GM19025 (cell line): ENCODE data around the gene PRPH.
"Not testable (repeated sequence)": the region's sequence is repeated elsewhere in the genome, so short reads cannot be mapped to it uniquely, and the experiment has no call there.

Source experiments
- ATAC-seq: cut with Tn5 transposase; IDR thresholded peaks from one replicate; pipeline ENCODE4 v1.9.1; 2021; ENCODE audit warnings: mild to moderate bottlenecking, low read depth, moderate library complexity; ENCODE audit not compliant: unreplicated experiment

PRPH gene

DNA sequence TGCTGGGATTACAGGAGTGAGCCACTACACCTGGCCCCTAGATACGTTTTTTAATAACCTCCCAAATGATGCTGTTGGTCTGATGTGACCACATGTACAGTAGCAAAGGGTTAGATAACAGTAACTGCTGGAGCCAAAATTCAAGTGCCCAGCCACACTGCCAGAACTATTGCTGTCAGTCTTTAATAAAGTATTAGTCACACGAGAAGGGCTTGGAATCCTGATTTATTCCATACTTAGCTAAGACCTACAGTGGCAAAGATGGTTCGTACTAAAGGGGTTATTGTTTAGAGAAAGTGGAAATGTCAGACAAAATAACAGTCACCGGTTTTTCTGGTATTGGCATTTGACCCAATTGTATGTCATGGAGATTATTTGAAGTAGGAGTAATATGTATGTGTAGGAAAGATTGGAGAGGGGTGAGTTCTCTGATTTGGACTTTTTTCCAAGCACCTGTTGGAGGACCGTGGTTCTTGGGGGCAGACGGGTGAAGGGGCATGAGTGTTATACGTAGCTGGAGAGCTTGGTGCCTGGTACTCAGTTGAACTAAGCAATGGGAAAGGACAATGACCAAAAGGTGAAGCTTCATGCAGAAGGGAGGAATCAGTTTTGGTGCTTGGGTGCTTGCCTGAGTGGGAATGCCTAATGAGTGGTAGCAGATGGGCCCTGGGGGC lies 20.4 kb upstream of the PRPH start:
- ATAC-seq, result no peak

DNA sequence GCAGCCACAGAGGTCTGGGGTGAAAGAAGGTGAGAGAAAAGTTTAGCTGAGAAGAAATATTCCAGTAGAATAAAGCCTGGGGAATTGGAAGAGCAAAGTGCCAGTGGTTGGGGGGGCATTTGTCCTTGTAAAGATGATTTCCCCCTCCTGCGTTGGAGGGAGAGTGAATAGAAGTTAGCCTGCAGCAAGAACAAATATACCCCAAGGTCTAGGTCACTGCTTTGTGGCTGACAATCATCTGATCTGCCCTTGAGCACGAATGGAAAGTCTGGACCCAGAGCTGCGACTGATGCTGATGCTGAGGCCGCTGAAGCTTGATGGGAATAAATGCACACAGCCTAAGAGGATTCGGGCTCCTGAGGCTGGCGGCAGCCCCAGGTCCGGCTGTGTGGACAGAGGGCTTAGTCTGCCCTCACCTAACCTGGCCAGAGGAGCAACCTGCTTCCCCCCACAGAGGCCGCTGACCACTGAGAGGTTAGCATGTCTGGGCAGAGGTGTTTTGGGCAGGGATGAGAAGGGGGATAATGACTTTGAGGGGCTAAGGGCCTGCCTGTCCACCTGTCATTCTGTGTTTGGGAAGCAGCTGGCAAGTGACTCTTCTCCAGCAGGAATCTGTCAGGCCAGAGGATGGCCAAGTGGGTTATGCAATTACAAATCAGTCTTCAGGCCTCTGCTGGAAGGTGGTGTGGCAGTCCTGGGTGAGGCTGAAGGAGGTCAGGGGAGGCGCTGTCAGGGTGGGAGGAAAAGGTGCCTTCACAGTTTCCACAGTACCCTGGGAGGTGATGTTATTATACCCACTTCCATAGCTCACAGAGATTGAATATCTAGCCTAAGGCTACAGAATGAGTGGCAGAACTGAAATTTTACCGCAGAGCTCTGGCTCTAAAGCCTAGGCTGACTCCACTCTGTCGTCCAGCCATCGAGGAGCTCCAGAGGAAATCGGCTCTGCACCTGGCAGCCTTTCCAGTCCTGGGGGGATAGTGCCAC lies 18.4 kb upstream of the PRPH start:
- ATAC-seq, result no peak

DNA sequence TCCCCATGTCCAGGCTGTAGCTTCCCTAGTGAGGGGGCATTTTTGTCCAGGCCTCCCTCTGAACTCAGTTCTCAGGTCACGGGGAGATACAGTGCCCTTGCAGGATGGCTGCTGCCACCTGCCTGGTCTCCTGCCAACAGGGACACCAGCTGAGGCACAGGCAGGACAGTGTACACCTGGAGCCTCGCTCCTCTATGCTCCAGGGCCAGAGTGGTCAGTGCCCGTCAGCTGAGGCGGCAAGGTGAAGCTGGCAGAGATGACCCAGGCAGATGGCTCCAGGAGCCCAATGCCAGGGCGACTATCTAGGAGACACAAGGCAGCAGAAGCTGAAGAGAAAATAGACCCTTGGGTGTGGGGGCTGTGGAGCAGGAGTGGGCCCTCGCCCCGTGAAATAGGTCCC lies 17.5 kb upstream of the PRPH start:
- ATAC-seq, result no peak

DNA sequence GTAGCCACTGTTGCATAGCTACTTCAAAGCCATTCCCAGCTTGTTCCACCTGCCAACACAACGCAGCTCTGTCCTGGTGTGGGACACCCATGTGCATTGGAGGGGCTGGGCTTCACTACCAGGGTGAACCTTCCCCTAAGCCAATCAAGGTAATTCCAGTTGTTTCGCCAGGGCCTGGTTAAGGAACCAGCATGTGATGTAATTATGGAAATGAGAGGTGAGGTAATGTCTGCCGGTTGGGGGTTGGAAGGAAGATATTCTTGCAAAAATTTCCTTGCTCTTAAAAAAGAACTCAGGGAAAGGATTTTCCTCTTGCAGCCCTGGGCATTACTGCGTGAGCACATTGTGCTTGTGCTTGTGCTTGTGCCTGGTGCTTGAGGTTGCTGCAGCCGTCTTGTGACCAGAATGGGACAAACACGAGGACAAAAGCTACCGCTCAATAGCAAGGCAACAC lies 15.2 kb upstream of the PRPH start:
- no peak for ATAC-seq

DNA sequence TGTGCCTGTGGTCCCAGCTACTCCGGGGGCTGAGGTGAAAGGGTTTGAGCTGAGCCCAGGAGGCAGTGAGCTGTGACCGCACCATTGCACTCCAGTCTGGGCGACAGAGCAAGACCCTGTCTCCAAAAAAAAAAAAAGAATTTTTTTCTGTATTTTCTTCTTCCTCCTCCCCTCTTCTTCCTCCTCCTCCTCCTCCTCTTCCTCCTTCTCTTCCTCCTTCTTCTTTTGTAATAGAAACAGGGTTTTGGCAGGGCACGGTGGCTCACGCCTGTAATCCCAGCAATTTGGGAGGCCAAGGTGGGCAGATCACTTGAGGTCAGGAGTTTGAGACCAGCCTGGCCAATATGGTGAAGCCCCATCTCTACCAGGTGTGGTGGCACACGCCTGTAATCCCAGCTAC lies 14.4 kb upstream of the PRPH start:
- ATAC-seq, result not testable (repeated sequence)

GRCh38 chr12:49282302-49282701 lies 12.6 kb upstream of the PRPH start:
- ATAC-seq, result no peak

DNA sequence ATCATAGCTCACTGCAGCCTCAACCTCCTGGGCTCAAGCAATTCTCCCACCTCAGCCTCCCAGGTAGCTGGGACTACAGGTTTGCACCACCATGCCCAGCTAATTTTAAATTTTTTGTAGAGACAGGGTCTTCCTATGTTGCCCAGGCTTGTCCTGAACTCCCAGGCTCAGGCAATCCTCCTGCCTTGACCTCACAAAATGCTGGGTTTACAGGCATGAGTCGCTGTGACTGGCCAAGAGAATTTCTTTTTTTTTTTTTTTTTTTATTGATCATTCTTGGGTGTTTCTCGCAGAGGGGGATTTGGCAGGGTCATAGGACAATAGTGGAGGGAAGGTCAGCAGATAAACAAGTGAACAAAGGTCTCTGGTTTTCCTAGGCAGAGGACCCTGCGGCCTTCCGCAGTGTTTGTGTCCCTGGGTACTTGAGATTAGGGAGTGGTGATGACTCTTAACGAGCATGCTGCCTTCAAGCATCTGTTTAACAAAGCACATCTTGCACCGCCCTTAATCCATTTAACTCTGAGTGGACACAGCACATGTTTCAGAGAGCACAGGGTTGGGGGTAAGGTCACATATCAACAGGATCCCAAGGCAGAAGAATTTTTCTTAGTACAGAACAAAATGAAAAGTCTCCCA lies 12.1 kb upstream of the PRPH start:
- ATAC-seq, result not testable (repeated sequence)

DNA sequence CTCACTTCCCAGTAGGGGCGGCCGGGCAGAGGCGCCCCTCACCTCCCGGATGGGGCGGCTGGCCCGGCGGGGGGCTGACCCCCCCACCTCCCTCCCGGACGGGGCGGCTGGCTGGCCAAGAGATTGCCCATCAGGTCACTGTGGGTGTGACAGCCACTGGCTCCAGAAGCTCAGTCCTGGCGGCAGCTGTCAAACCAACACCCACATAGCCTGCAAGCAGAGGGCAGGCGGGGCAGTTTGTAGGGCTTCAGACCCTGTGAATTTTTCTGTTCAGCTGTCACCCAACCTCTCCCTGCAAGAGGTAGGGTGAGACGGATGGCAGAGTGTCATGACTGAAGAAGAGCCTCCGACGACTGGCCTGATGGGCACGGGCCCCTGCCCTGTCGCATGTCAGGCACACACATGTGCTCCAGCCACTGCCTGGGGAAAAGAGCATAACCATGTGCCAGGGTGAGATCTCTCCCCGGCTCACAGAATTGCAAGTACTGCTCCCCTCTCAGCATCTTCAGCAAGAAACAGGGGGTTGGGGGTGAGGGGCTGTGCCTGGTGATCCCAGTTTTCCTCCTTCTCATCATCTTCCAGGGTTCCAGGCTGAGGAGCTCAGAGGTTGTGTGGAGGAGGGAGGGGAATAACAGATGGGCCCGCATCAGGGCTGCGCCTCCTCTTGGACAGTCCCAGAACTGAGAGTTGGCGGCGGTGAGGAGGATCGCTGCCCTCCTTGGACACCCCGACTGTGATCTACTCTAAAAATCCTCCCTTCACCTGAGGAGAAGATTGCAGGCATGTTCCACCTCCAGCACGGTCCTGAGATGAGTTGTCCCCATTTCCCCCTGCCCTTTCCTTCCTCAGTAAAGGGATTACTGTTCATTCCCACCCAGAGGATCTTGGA lies 11.2 kb upstream of the PRPH start:
- no peak for ATAC-seq

- no peak for ATAC-seq
Measured at GRCh38 chr12:49284672-49285071, 10.3 kb upstream of the PRPH start.

DNA sequence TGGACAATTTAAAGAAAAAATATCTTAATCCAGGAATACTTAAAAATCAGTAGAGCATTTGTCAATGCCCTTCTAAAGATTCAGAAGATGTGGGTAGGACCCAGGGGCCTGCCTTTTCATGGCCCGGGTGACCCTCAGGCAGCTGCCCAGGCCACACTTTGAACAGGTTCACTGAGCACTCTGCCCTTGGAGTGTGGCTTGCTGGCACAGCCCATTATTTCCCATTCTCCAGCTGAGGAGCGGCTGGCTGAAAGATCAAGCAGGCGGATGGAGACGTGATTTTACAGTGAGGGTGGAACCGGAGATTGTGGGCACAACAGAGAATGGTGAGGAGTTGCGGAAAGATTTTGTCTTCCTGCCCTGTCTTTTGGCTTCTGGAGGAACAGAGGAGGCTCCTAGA lies 7.1 kb upstream of the PRPH start:
- no peak for ATAC-seq

GRCh38 chr12:49288412-49288853 lies 6.5 kb upstream of the PRPH start:
- ATAC-seq, result no peak

DNA sequence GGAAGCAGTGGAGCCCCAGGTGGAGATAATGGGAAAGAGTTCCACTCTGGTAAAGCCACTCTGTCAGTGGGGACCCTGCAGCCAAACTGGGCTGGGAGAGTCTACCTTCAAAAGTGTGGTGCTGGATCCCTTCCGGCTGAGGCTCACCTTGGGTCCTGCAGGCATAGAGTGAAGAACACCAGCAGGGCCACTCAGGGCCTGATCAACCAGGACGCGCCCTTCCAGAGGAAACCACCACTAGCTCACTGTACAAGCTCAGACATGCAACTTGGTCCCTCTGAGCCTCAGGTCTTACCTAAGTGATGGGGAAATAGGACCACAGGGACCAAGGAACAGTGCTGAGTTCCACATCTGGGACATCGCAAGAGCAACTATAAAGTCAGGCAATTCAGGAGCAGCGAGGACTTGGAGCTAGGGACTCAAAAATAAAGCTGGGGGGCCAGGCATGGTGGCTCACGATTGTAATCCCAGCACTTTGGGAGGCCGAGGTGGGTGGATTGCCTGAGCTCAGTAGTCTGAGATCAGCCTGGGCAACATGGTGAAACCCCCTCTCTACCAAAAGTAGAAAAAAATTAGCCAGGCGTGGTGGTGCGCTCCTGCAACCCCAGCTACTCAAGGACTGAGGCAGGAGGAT lies 5.9 kb upstream of the PRPH start:
- ATAC-seq, result no peak

DNA sequence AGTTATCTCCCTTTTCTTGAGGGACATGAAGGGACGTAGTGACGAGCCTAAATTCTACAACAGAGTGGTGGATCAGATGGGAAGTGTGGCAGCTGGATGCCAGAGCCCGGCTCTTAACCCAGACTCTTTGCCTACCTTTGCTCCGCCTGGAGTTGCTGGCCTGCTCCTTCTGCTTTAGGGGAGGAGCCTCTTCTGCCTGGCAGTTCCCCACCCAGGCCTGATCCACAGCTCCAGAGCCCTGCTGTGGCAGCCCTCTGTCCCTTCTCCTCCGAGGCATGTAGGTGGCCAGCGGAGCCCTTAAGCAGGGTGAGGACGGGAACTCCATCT lies 2.3 kb upstream of the PRPH start:
- ATAC-seq, result no peak

DNA sequence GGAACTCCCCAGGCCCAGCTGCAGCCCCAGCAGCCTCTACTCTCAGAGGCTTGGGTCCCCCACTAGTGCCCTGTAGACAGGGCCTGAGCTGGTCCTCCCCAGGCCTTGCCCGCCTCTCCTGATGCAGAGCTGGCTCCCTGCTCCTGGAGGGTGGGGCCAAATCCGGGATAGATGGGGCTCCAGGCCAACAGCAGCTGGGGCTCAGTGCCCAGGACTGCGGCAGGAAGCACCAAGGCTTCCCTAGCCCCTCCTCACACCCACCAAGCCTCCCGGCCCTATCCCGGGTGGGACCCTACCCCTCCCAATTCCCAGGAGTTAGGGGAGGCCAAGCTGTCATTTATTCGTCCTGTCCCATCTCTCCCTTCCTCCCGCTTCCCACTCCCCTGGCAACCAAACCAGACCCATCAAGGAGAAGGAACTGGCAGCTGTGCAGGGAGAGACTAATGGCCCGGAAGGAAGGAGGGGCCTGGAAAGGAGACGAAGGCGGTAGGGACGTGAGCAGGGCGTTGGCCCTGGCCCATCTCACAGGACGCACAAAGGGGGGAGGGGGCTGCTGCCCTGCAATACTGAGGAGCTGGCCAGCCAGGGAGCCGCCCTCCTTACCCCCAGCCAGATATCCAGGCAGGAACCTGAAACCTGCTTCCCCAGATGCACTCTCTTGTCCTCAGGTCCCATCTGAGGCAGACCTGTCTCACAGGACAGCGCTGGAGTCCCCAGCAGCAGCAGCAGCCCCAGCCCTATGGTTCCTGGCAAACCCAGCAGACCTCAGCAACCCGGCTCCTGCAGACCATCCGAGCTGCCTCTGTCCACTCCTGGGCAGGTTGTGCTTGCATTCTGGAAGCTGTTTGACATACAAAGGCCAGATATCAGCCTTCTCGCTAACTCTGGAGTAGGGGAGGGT lies 1.6 kb upstream of the PRPH start:
- ATAC-seq, result no peak

DNA sequence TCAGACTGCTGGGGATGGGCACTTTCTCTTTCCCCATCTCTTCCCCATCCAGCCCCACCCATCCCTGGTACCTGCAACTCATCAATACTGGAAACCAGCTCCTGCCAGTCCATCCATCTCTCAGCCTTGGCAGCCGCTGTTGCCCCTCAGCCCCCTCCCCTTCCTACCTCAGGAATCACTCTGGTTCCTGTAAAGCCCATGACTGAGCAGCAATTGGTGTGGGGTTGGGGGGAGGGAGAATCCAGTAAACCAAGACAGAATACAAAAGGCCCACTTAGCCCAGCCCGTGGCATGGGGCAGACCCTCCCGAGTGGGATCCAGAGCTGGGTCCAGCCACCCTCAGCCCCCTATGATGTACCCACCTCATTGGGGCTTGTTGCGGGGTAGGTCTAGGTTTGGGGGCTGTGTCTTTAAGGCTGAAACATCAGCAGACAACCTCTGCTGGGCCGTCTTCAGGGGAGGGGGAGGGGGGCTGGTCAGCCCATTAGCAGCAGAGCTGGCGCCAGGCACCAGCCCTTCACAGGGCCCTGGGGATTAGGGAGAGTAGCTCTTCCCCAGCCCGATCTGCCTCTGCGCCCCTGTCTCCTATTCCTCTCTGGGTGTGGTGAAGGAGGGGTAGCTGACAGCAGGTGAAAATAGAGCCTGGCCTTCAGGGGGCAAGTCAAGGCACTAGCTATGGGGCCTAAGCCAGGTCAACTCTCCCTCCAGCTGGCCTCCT lies 702 bp upstream of the PRPH start:
- no peak for ATAC-seq

DNA sequence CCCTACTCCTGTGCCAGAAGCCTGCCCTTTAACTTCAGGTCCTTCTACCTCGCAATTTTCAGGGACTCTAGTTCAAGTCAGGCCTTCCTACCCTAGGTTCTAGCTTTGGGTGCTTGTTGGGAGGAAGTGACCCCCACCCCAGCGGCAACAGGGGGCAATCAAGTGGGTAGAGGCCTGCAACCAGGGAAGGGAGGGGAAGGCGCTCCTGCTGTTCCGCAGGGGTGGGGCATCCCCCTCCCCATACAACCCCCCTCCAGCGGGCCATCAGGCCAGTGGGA lies 204 bp upstream of the PRPH start:
- no peak for ATAC-seq

DNA sequence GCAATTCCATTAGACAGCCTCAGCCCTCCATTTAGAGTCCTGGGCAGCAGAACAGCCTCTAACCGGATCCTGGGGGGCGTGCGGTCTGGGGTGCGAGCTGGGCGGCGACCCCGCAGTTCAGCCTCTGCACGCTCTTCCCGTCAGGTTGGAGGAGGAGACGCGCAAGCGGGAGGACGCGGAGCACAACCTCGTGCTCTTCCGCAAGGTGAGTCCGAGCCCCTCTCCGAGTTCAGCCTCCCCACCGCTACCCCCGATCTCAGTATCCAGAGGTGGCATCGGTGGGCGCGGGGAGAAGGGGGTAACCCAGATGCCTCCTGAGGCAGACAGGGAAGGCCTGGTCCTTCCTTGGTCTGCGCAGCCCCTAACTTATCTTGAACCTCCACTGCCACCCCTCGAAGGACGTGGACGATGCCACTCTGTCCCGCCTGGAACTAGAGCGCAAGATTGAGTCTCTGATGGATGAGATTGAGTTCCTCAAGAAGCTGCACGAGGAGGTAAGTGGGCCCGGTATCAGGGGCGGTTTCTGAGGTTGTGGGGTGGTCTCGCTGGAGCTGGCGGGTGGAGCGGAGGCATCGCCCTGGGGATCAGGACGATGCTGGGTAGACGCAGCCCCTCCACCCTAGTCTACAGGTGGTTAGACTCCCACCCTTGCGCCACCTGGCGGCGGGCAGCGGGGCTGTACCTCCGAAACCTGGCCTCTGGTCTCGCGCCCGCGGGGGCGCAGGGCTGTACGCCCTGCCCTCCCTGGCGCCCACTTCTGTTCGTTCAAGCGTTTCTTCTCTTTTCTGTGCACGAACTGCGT lies 1.3 kb downstream of the PRPH start:
- ATAC-seq, result no peak
